ENCODE data around the gene ZRANB1.

GRCh38 chr10:124926548-124926947 is 15.4 kb upstream of the ZRANB1 start:
- no peak for TF ChIP-seq CTCF (IDR thresholded peaks at IDR 0.05)
- no peak for TF ChIP-seq POLR2A (IDR thresholded peaks at IDR 0.05)

All from testis (tissue), 2 donors.